B cell (primary cell): ENCODE results near the gene ITPRIP. TPM values are rescaled to one million over a fixed set of nuclear protein-coding genes. Genes with fewer than 3 reads are reported as not detected.

ENCODE experiments used
- ATAC-seq: fragments of 200-7000 bp; cut with Tn5 transposase; one replicate; pipeline ENCODE4 v1.10.0; 2021; ENCODE audit warnings: low read depth, mild to moderate bottlenecking, moderate number of reproducible peaks, moderate library complexity
- CTCF ChIA-PET: fragments of 350-600 bp; sonication (Branson Sonifier 250); formaldehyde crosslinking; loops from one replicate; lab custom pipeline; 2021; ENCODE audit warnings: antibody characterized with exemption, inconsistent platforms; lab: Charles Lee
- POLR2A ChIA-PET: fragments of 350-600 bp; sonication (Branson Sonifier 250); formaldehyde crosslinking; loops from one replicate; lab custom pipeline; 2021; ENCODE audit warnings: antibody characterized with exemption; lab: Charles Lee
- DNase-seq: peaks from one replicate; pipeline ENCODE4 v3.0.0; 2013
- H2AFZ ChIP-seq: 2 replicates; pipeline ENCODE4 v1.6.1; 2012; ENCODE audit warnings: mild to moderate bottlenecking, low read depth, low read length; ENCODE audit not compliant: insufficient read depth, poor library complexity, severe bottlenecking
- H3K27ac ChIP-seq, 2 donors: 1 replicate in 1 of 2; 2 replicates in 1 of 2; pipeline ENCODE4 v1.5.1; 2012 to 2013; ENCODE audit warnings: low read length in 2 of 2, mild to moderate bottlenecking in 2 of 2, moderate library complexity in 1 of 2
- H3K27me3 ChIP-seq, 4 experiments: fragments of 200-600 bp in 1 of 4; sonication (generic) in 1 of 4; replicated peaks in 1 of 4; 1 replicate in 2 of 4; 2 replicates in 2 of 4; pipeline versions ENCODE4 v1.6.1 to v1.7.0; 2013 to 2016; ENCODE audit warnings: low read length in 3 of 4, mild to moderate bottlenecking in 2 of 4, mixed read lengths in 1 of 4, moderate library complexity in 1 of 4; ENCODE audit not compliant: insufficient read depth in 4 of 4, control insufficient read depth in 3 of 4; ENCODE audit errors: control extremely low read depth in 1 of 4
- H3K36me3 ChIP-seq, 2 experiments: replicated peaks in 1 of 2; 1 replicate in 1 of 2; 2 replicates in 1 of 2; pipeline versions ENCODE4 v1.6.1 to v1.7.1; 2013; ENCODE audit warnings: low read length in 1 of 2; ENCODE audit not compliant: insufficient read depth in 2 of 2, control insufficient read depth in 1 of 2; ENCODE audit errors: control extremely low read depth in 1 of 2, extremely low read depth in 1 of 2
- H3K4me1 ChIP-seq, 2 donors: fragments of 200-600 bp in 1 of 2; sonication (generic) in 1 of 2; 1 replicate in 1 of 2; 2 replicates in 1 of 2; pipeline versions ENCODE4 v1.5.1 to v1.6.1; 2013 to 2017; ENCODE audit warnings: low read length in 2 of 2; ENCODE audit not compliant: control insufficient read depth in 2 of 2, insufficient read depth in 2 of 2
- H3K4me2 ChIP-seq: replicated peaks from 2 replicates; pipeline ENCODE3; 2012; ENCODE audit warnings: mild to moderate bottlenecking, low read depth, low read length; ENCODE audit not compliant: poor library complexity, severe bottlenecking
- H3K4me3 ChIP-seq, 5 experiments: fragments of 200-600 bp in 1 of 5; sonication (generic) in 1 of 5; 1 replicate in 3 of 5; 2 replicates in 2 of 5; pipeline versions ENCODE4 v1.5.1 to v1.7.0; 2011 to 2016; ENCODE audit warnings: low read length in 4 of 5, mild to moderate bottlenecking in 4 of 5, low read depth in 2 of 5, control low read depth in 1 of 5, moderate library complexity in 1 of 5; ENCODE audit not compliant: insufficient read depth in 1 of 5; ENCODE audit errors: control extremely low read depth in 1 of 5, extremely low read depth in 1 of 5
- H3K79me2 ChIP-seq: fragments of 200-600 bp; sonication (generic); one replicate; pipeline ENCODE4 v1.6.0; 2016; ENCODE audit warnings: low read length; ENCODE audit not compliant: control insufficient read depth, insufficient read depth
- H3K9ac ChIP-seq: fragments of 200-600 bp; sonication (generic); 2 replicates; pipeline ENCODE4 v1.6.1; 2017; ENCODE audit warnings: mild to moderate bottlenecking, low read length, moderate library complexity
- H3K9me3 ChIP-seq, 3 donors: one replicate each; pipeline versions ENCODE4 v1.6.1 to v1.7.1; 2013; ENCODE audit warnings: low read length in 2 of 3; ENCODE audit not compliant: control insufficient read depth in 2 of 3, insufficient read depth in 1 of 3; ENCODE audit errors: control extremely low read depth in 1 of 3
- H4K20me1 ChIP-seq: 2 replicates; pipeline ENCODE4 v1.6.0; 2012; ENCODE audit warnings: mild to moderate bottlenecking, low read length; ENCODE audit not compliant: insufficient read depth, control insufficient read depth, poor library complexity, severe bottlenecking
- H3K27ac Mint-ChIP-seq: one replicate; pipeline ENCODE4 v1.8.0; 2021; ENCODE audit warnings: mixed read lengths
- H3K27me3 Mint-ChIP-seq: one replicate; pipeline ENCODE4 v1.8.0; 2021; ENCODE audit warnings: mixed read lengths
- H3K4me1 Mint-ChIP-seq: one replicate; pipeline ENCODE4 v1.8.0; 2021; ENCODE audit warnings: mixed read lengths
- H3K4me3 Mint-ChIP-seq: one replicate; pipeline ENCODE4 v1.8.0; 2021; ENCODE audit warnings: mixed read lengths
- H3K9me3 Mint-ChIP-seq: one replicate; pipeline ENCODE4 v1.8.0; 2022; ENCODE audit warnings: mixed read lengths; ENCODE audit not compliant: insufficient read depth
- CTCF ChIP-seq: fragments of 200-600 bp; IDR thresholded peaks from one replicate; pipeline ENCODE4 v1.8.0; 2022; ENCODE audit warnings: antibody characterized with exemption, mild to moderate bottlenecking
- EZH2 ChIP-seq: IDR thresholded peaks from 2 replicates; pipeline ENCODE4 v1.6.1; 2012; ENCODE audit warnings: borderline replicate concordance, low read depth, mild to moderate bottlenecking, moderate library complexity, low read length; ENCODE audit not compliant: insufficient read depth, poor library complexity, severe bottlenecking
- WGBS: methylation state at CpG from one replicate; pipeline ENCODE4 v1.1.5; 2013; ENCODE audit warnings: missing lambda C conversion rate; ENCODE audit not compliant: insufficient coverage; 5-methylcytosine and 5-hydroxymethylcytosine counted together
- intact Hi-C: fragments of 100-400 bp; cut with micrococcal nuclease; formaldehyde crosslinking; loops from one replicate; pipeline ENCODE4 v1.10.0; 2022
- polyA plus RNA-seq: library from polyadenylated mRNA; depleted of rRNA; stranded (reverse); fragments of >200 nt; gene quantifications from 2 replicates; pipeline ENCODE4 v1.2.3, GENCODE V29; 2012
- total RNA-seq, 2 donors: library from RNA; stranded (reverse); fragments of 120-200 nt in 1 of 2; gene quantifications; 1 replicate in 1 of 2; 2 replicates in 1 of 2; pipeline versions ENCODE4 v1.2.3 to v1.2.4, GENCODE V29; 2013 to 2022

Gene ITPRIP
- total and polyA plus RNA-seq, 2 donors (not counting 1 experiment from before 2014, with no cell fraction given), result 22.5 to 28.5 TPM

- Mint-ChIP-seq H3K4me1 (peaks cover 90% of the 10 kb centered on the region), H3K27me3 (no peaks in the 10 kb centered on the region), H3K27ac (peak overlapping the region; percentile 6), H3K4me3 (no peak overlapping the region), H3K9me3 (no peaks in the 10 kb centered on the region)
- peaks cover 100% of the 10 kb centered on the region for H4K20me1 ChIP-seq
- TF ChIP-seq CTCF, result no peak
- TF ChIP-seq EZH2, result no peak
- H3K79me2 ChIP-seq, result peaks cover 97% of the 10 kb centered on the region
- no peak overlapping the region for H3K4me3 ChIP-seq
- H3K4me1 ChIP-seq, result peaks cover 84 to 90% of the 10 kb centered on the region in 2 donors
- H3K4me2 ChIP-seq, result peak overlapping the region; percentile 72
- intact Hi-C loops, result no loop called here
- H3K9ac ChIP-seq, result no peak overlapping the region
- H3K27me3 ChIP-seq, result no peaks in the 10 kb centered on the region
- WGBS, result 79% methylated on average over 4 of the region's 6 CpGs
- ChIA-PET POLR2A (interaction anchor here (2.1 kb wide), 1 partner anchor 16 kb away, joined by 6 read pairs; no protein-coding TSS in a partner anchor), CTCF (interaction anchor here (1.1 to 23.3 kb wide), 7 partner anchors 10 to 33 kb away, joined by 3 to 594 read pairs (median 9); partner anchors contain the start of genes CFAP58 and ITPRIP)
- DNase-seq (no peak), ATAC-seq (no peak)
- peaks cover 0 to 4% (median 0%) of the 10 kb centered on the region in 3 donors for H3K9me3 ChIP-seq
- no peak overlapping the region for H2AFZ ChIP-seq
- H3K27ac ChIP-seq, result peak overlapping the region in 1 of 2 donors; percentile 67
- H3K36me3 ChIP-seq, result peaks cover 0 to 18% of the 10 kb centered on the region in 2 experiments
These were observed 17.0 kb downstream of the ITPRIP start for GRCh38 chr10:104321226-104321625.
